Caco-2 (cell line): ENCODE data around the gene KRTAP4-3. TPM values are rescaled to one million over a fixed set of nuclear protein-coding genes. Genes with fewer than 3 reads are reported as not detected.

Experiments used
- BruUV-seq: library from RNA; stranded (reverse); fragments of 400-500 nt; replicated peaks from 2 replicates; lab custom pipeline; 2021; lab: Mats Ljungman, UMichigan
- CTCF ChIA-PET: fragments of 300-600 bp; sonication (Branson Sonifier 250); formaldehyde crosslinking; loops from one replicate; lab custom pipeline; 2022; ENCODE audit warnings: antibody characterized with exemption; lab: Charles Lee
- POLR2A ChIA-PET: fragments of 300-600 bp; sonication (Branson Sonifier 250); formaldehyde crosslinking; loops from one replicate; lab custom pipeline; 2022; ENCODE audit warnings: antibody characterized with exemption; lab: Charles Lee
- DNase-seq, 2 experiments: peaks; one replicate each; pipeline versions ENCODE4 v3.0.0 to v3.0.0-alpha.2; 2020 to 2022
- H3K27me3 ChIP-seq: replicated peaks from 2 replicates; pipeline ENCODE4 v1.6.0; 2011; ENCODE audit warnings: low read length; ENCODE audit not compliant: control insufficient read depth, insufficient read depth
- H3K36me3 ChIP-seq: 2 replicates; pipeline ENCODE4 v1.5.1; 2011; ENCODE audit warnings: low read length; ENCODE audit not compliant: control insufficient read depth, insufficient read depth
- H3K4me1 ChIP-seq: fragments of 250-450 bp; sonication (Bioruptor Pico); 2 replicates; pipeline ENCODE4 v1.5.1; 2020; ENCODE audit warnings: mild to moderate bottlenecking
- H3K4me3 ChIP-seq: 2 replicates; pipeline ENCODE4 v1.5.1; 2011; ENCODE audit warnings: low read depth, mild to moderate bottlenecking, control low read depth, low read length
- H3K9me3 ChIP-seq: fragments of 250-450 bp; sonication (Bioruptor Pico); 2 replicates; pipeline ENCODE4 v1.5.1; 2020; ENCODE audit warnings: mild to moderate bottlenecking, moderate library complexity
- H3K27ac Mint-ChIP-seq: one replicate; pipeline ENCODE4 v1.8.0; 2022; ENCODE audit warnings: mixed read lengths; ENCODE audit not compliant: unreplicated experiment
- H3K27me3 Mint-ChIP-seq: one replicate; pipeline ENCODE4 v1.8.0; 2022; ENCODE audit warnings: mixed read lengths; ENCODE audit not compliant: insufficient read depth, unreplicated experiment
- H3K36me3 Mint-ChIP-seq: one replicate; pipeline ENCODE4 v1.8.0; 2022; ENCODE audit warnings: mild to moderate bottlenecking, mixed read lengths; ENCODE audit not compliant: insufficient read depth, unreplicated experiment
- H3K4me1 Mint-ChIP-seq: one replicate; pipeline ENCODE4 v1.8.0; 2022; ENCODE audit warnings: low read depth, mixed read lengths; ENCODE audit not compliant: unreplicated experiment
- H3K4me3 Mint-ChIP-seq: one replicate; pipeline ENCODE4 v1.8.0; 2022; ENCODE audit warnings: mild to moderate bottlenecking, moderate library complexity, mixed read lengths; ENCODE audit not compliant: unreplicated experiment
- H3K9me3 Mint-ChIP-seq: one replicate; pipeline ENCODE4 v1.8.0; 2022; ENCODE audit warnings: mixed read lengths; ENCODE audit not compliant: unreplicated experiment
- CTCF ChIP-seq, 2 experiments: fragments of 200-600 bp in 1 of 2; IDR thresholded peaks; 1 replicate in 1 of 2; 2 replicates in 1 of 2; pipeline versions ENCODE4 v1.5.1 to v1.8.0; 2011 to 2022; ENCODE audit warnings: antibody characterized with exemption in 1 of 2, control low read depth in 1 of 2, inconsistent platforms in 1 of 2, low read depth in 1 of 2, low read length in 1 of 2, mild to moderate bottlenecking in 1 of 2, moderate library complexity in 1 of 2; ENCODE audit not compliant: insufficient read depth in 1 of 2, severe bottlenecking in 1 of 2, unreplicated experiment in 1 of 2
- intact Hi-C: fragments of 100-400 bp; cut with micrococcal nuclease; formaldehyde crosslinking; loops from one replicate; pipeline ENCODE4 v1.10.0; 2022; ENCODE audit not compliant: unreplicated experiment
- total RNA-seq: library from RNA; stranded (reverse); gene quantifications from 2 replicates; pipeline ENCODE4 v1.2.3, GENCODE V29; 2022

Gene KRTAP4-3
- total RNA-seq, 1 experiment from 2014 or later: not detected

DNA sequence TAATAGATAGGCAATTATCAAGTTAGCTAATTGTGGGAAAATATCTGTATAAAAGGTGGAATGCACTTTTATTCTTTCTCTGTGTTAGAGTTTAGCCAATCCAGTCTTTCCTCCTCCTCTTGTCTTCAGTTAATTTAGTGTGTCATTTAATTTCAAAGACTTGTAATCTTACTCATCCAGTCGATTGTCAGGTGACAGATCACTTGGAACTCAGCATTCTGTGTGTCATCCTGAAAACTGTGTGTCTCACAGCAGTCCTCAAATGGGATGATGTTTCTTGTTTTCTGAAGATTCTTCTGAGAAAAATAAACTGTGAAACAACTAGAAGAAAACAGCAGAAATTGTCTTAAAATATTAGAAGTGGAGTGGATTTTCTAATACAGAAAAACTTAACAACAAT, 17.0 kb upstream of the KRTAP4-3 start:
- intact Hi-C loops: no loop called here
- Mint-ChIP-seq H3K4me3 (no peak overlapping the region), H3K9me3 (no peaks in the 10 kb centered on the region), H3K27me3 (no peaks in the 10 kb centered on the region), H3K36me3 (no peaks in the 10 kb centered on the region), H3K27ac (no peak overlapping the region), H3K4me1 (peaks cover 24% of the 10 kb centered on the region)
- no peaks in the 10 kb centered on the region for H3K27me3 ChIP-seq
- no peaks in the 10 kb centered on the region for H3K36me3 ChIP-seq
- DNase-seq: no peak
- H3K4me1 ChIP-seq: peaks cover 15% of the 10 kb centered on the region
- no peak overlapping the region for H3K4me3 ChIP-seq
- H3K9me3 ChIP-seq: no peaks in the 10 kb centered on the region
- TF ChIP-seq CTCF (IDR thresholded peaks at IDR 0.05; ENCODE audit: insufficient read depth in 1 of 2, low read depth in 1 of 2, low read length in 1 of 2, severe bottlenecking in 1 of 2, unreplicated experiment in 1 of 2): no peak
- no TSS peak for BruUV-seq
- ChIA-PET CTCF (no interaction called here), POLR2A (interaction anchor here (0.6 kb wide), 1 partner anchor 126 kb away, joined by 5 read pairs; no protein-coding TSS in a partner anchor)

DNA sequence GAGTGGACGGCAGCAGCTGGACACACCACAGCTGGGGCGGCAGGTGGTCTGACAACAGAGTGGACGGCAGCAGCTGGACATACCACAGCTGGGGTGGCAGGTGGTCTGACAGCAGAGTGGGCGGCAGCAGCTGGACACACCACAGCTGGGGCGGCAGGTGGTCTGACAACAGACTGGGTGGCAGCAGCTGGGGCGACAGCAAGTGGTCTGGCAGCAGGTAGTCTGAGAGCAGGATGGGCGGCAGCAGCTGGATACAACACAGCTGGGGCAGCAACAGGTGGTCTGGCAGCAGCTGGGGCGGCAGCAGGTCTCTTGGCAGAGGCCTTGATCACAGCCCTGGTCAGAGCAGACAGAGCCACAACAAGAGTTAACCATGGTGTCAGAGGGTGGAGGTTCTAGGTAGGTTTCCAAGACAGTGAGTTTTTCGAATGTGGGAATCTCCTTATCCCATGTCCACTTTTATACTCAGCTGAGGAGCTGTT, 16.5 kb upstream of the KRTAP4-3 start, which contains the start of gene KRTAP4-1:
Gene KRTAP4-1, minus strand, starts transcription at position 432 of the 482 bp plus-strand sequence. Its CDS starts 57 bp downstream, at position 375.
- ChIA-PET CTCF (no interaction called here), POLR2A (interaction anchor here (0.6 kb wide), 1 partner anchor 126 kb away, joined by 5 read pairs; no protein-coding TSS in a partner anchor)
- H3K27me3 ChIP-seq: no peaks in the 10 kb centered on the region
- Mint-ChIP-seq H3K27ac (no peak within 1 kb of the TSS), H3K36me3 (no peaks in the 10 kb centered on the region), H3K27me3 (no peaks in the 10 kb centered on the region), H3K4me1 (peaks cover 24% of the 10 kb centered on the region), H3K4me3 (no peak within 1 kb of the TSS), H3K9me3 (no peaks in the 10 kb centered on the region)
- H3K4me1 ChIP-seq: peaks cover 15% of the 10 kb centered on the region
- no peak for TF ChIP-seq CTCF (IDR thresholded peaks at IDR 0.05; ENCODE audit: insufficient read depth in 1 of 2, low read depth in 1 of 2, low read length in 1 of 2, severe bottlenecking in 1 of 2, unreplicated experiment in 1 of 2)
- no peak within 1 kb of the TSS for H3K4me3 ChIP-seq
- intact Hi-C loops: no loop called here
- no peaks in the 10 kb centered on the region for H3K9me3 ChIP-seq
- BruUV-seq: no TSS peak
- no peaks in the 10 kb centered on the region for H3K36me3 ChIP-seq
- DNase-seq: no peak

DNA sequence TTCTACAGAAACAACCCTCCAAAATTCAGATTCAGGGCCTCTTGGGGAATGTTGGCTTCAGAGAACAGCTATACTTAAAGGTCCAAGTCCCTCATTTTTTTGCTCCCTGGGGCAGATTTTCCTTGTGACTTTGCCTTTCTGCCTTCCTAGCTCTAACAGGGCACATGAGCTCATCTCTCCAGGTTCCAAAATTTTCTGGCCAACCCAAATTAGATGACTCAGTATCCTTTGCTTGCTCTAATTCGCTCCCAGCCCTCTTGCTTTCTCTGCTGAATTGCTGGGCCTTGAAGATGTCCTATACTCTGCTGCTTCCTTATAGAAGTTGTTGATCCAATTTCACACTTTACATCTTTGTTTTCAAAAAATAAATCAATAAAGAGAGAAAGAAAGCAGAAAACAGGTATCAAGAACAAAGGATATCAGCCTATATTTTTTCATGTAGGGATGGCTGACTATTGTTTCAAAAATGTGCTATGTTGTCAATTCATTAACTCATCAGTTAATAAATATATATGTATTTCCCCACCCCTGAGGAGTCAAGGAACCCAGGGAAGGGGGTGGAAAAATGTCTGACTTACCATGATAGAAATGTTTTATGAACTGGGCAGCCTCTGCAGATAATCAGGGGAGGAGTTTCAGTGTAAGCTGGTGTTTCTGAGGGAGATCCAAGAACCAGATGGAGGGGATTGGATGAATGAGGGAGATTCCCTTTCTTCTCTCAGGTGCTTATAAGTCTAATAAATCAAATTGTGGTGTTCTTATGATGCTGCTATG, 11.0 kb upstream of the KRTAP4-3 start:
- Mint-ChIP-seq H3K36me3 (no peaks in the 10 kb centered on the region), H3K27me3 (no peaks in the 10 kb centered on the region), H3K27ac (no peak overlapping the region), H3K4me1 (peaks cover 13% of the 10 kb centered on the region), H3K9me3 (no peaks in the 10 kb centered on the region), H3K4me3 (no peak overlapping the region)
- Histone ChIP-seq H3K4me3 (no peak overlapping the region), H3K36me3 (no peaks in the 10 kb centered on the region), H3K27me3 (no peaks in the 10 kb centered on the region), H3K9me3 (no peaks in the 10 kb centered on the region), H3K4me1 (peaks cover 15% of the 10 kb centered on the region)
- no peak for DNase-seq
- intact Hi-C loops: no loop called here
- no TSS peak for BruUV-seq
- TF ChIP-seq CTCF (IDR thresholded peaks at IDR 0.05; ENCODE audit: insufficient read depth in 1 of 2, low read depth in 1 of 2, low read length in 1 of 2, severe bottlenecking in 1 of 2, unreplicated experiment in 1 of 2): no peak
- ChIA-PET POLR2A (interaction anchor here (0.6 kb wide), 1 partner anchor 349 kb away, joined by 7 read pairs; the partner anchor contains the start of gene KRT19), CTCF (no interaction called here)
